ENCODE data around the gene XDH.

The XDH gene

DNA sequence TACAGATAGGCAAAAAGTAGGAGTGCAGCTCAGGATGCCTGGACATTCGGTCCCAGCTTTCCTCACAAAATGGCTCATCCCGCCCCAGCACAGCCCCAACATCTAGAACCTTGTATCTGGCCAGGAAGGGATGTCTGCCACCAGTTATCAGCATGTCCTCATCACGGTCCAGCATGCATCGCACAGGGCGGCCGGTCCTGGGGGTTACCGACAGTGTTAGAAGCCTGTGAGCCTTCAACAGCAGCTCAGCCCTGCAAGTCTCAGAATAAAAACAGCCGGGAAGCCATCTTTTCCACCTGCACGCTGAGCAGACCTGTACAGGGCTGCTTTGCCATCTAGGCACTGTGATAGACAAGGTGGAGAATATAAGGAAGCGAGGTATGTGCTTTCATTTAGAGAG, 49.2 kb downstream of the XDH start:
- no peak for DNase-seq (ENCODE audit: low read depth)

GRCh38 chr2:31363956-31364750, 50.4 kb downstream of the XDH start:
- DNase-seq (ENCODE audit: low read depth): no peak

DNA sequence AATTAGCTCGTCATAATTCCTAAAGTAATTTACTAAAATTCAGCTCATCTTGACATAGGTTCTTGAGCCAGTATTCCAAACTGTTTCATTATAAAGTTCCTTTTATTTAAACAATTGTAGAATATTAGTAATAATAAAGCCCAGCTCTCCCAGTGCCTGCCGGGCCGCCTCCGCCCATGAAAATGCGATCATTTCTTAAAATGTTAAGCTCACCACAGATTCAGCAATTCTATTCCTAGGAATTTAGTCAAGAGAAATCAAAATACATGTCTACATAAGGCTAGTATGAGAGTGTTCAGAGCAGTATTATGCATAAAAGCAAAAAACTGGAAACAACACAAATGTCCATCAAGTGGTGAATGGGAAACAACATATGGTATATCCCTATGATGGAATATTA, 52.0 kb downstream of the XDH start:
- DNase-seq (ENCODE audit: low read depth): no peak

DNA sequence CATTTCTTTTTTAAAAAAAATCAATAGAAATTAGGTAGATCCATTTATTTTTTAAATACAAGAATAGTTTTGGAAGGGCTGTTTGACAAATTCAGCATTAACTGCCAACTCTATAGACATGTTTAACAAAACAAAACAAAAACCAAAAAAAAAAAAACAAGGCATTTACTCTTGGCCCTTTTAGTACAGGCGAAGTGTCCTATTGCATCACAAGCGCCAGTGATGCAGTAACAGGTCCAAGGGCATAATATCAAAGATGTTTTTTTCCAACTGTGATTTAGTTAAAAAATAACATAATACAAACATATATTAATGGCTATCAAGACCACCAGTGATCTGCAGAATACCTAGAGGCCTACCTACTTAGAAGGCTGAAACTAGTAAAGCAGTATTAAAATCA, 55.3 kb downstream of the XDH start:
- DNase-seq (ENCODE audit: low read depth): no peak

GRCh38 chr2:31354837-31355236, 59.7 kb downstream of the XDH start:
- no peak for DNase-seq (ENCODE audit: low read depth)

DNA sequence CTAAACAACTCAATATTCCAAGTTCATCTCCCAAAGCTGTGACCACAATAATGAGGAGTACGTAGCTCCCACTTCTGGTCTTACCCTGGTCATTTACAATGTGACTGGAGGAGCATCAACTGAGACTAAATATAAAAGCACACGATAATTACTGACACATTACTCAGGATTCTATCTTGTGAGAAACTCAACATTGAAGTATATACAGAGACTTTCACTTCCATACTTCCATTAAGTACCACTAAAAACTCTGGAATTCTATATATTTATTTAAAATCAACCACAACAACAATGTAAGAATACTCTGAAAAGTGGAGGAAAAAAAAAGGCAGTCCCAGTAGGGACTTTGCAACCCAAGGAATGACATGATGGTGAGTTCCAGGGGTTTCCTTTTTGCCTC, 61.4 kb downstream of the XDH start:
- no peak for DNase-seq (ENCODE audit: low read depth)

DNA sequence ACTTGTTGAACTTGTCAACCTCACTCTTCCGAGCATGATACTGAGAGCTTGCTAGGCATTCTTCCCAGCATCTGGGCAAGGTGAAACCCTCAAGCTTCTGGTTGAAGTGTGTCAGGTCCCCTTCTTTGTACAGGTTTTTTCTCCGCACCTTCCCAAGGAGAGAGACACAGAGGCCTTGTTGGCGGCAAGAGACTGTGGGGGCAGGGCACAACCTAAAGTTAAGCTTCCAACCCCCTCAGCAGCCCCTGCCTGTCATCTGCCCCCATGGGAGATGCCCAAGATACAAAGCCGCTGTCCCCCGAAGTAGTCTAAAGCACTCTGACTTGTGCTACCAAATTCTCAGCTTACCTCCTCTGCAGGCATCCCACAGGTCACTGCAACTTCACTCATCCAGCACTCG, 64.9 kb downstream of the XDH start:
- DNase-seq (ENCODE audit: low read depth): no peak

GRCh38 chr2:31349160-31349559, 65.4 kb downstream of the XDH start:
- no peak for DNase-seq (ENCODE audit: low read depth)

GRCh38 chr2:31348618-31349017, 65.9 kb downstream of the XDH start:
- no peak for DNase-seq (ENCODE audit: low read depth)

- DNase-seq (ENCODE audit: low read depth): no peak
Measured at GRCh38 chr2:31347750-31348149, 66.8 kb downstream of the XDH start.

DNA sequence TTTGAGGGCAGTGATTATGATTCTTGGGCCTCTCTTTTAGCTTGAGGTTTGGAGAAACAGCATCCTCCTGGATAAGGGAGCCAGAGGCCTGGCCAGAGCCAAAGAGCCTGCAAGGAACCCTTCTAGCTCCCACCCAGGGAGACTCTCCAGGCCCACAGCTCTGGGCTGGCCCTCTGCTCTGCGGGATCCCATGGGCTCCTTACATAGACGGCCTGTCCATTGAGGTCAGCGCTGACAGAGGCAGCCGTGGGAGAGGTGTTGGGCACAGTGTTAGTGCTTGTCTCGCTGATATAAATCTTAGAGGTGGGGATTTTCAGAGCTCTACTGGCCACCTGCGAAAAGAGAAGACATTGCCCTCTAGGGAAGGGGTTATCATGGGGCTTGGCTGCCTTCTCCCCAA, 67.2 kb downstream of the XDH start:
- no peak for DNase-seq (ENCODE audit: low read depth)

- DNase-seq (ENCODE audit: low read depth): no peak
Measured at GRCh38 chr2:31344447-31344846, 70.1 kb downstream of the XDH start.

GRCh38 chr2:31341351-31341750, 73.2 kb downstream of the XDH start:
- no peak for DNase-seq (ENCODE audit: low read depth)

GRCh38 chr2:31339696-31340095, 74.8 kb downstream of the XDH start:
- no peak for DNase-seq (ENCODE audit: low read depth)

DNA sequence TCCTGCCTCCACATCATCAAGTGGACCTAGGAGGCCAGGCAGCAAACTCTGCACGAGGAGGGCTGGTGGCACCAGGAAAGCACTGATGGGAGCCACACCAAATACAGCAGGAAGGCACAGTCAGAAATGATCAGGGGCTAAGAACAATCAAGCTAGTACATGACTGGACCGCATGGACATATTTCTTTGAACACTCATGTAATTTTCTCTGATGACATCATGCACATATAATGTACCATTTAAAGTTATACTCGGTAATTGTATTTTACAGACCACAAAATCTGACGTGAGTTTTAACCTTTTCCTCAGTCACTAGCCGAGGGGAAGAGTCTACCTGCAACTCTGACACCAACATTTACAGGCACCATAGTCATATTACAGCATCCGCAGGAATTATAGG, 76.7 kb downstream of the XDH start:
- DNase-seq (ENCODE audit: low read depth): no peak

- no peak for DNase-seq (ENCODE audit: low read depth)
Measured at GRCh38 chr2:31337197-31337596, 77.3 kb downstream of the XDH start.

- DNase-seq (ENCODE audit: low read depth): no peak
Measured at GRCh38 chr2:31335921-31336585, 78.5 kb downstream of the XDH start.

GRCh38 chr2:31334311-31335026, 80.1 kb downstream of the XDH start:
- DNase-seq (ENCODE audit: low read depth): no peak

DNA sequence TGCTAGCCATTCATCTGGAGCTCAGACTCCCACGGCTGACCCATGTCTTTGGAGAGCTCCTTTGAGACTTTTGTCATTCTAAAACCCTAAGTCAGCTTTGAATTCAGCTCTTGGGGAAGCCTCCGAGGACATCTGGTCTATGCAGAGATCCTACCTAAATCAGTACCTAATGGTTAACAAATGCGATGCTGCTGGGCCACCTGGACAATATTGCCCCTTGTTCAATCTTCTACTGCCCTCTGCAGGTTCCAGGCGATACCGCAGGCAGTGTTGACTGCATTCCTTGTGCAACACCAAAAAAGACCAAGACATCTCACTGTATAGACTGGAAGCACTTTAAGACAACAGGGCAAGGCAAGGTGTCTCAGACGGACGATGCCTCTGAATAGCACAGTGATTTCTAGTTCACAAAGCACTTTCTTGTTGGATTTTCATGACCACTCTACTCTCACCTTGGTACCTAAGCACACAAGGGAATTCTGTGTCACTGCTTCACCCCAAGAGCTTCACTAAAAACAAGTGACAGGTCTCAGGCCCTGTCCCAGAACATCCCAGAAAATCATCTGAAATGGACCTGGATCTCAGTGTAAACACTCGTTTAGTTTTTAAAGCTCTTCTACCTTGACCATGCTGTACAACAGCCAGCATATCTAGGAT, 80.9 kb downstream of the XDH start:
- peak; percentile 38 for DNase-seq (ENCODE audit: low read depth)

- no peak for DNase-seq (ENCODE audit: low read depth)
Measured at GRCh38 chr2:31333046-31333445, 81.5 kb downstream of the XDH start.

GRCh38 chr2:31332521-31332920, 82.0 kb downstream of the XDH start:
- DNase-seq (ENCODE audit: low read depth): no peak

GRCh38 chr2:31331156-31331555, 83.4 kb downstream of the XDH start:
- DNase-seq (ENCODE audit: low read depth): no peak

Data from stimulated activated CD8-positive, alpha-beta memory T cell treated with anti-CD3 and anti-CD28 coated beads, Interleukin-12 subunit alpha, Interleukin-12 subunit beta, amount 100 ng/mL, for 4 hours (primary cell).